GM11168 (cell line): ENCODE measurements around the gene CRYBG3.

Source experiments
- in situ Hi-C: fragments of 300-500 bp; cut with MboI; formaldehyde crosslinking; loops from one replicate; pipeline ENCODE4 v1.12.0; 2022; ENCODE audit warnings: low sequenced_read_pairs; ENCODE audit not compliant: unreplicated experiment

The CRYBG3 gene

GRCh38 chr3:97937205-97937604 lies 115.4 kb downstream of the CRYBG3 start:
- in situ Hi-C loops = no loop called here

GRCh38 chr3:97938444-97938843 lies 116.6 kb downstream of the CRYBG3 start:
- in situ Hi-C loops = no loop called here

- in situ Hi-C loops = no loop called here
These were observed 117.6 kb downstream of the CRYBG3 start for GRCh38 chr3:97939401-97939800.

GRCh38 chr3:97940034-97940433 lies 118.2 kb downstream of the CRYBG3 start:
- in situ Hi-C loops = no loop called here

- in situ Hi-C loops = no loop called here
These were observed 121.2 kb downstream of the CRYBG3 start for GRCh38 chr3:97942801-97943546.

- in situ Hi-C loops = no loop called here
These were observed 126.7 kb downstream of the CRYBG3 start for GRCh38 chr3:97948351-97949109.

- in situ Hi-C loops = no loop called here
These were observed 127.3 kb downstream of the CRYBG3 start for GRCh38 chr3:97949110-97949485.

- in situ Hi-C loops = no loop called here
These were observed 127.9 kb downstream of the CRYBG3 start for GRCh38 chr3:97949743-97950142.

- in situ Hi-C loops = no loop called here
These were observed 128.5 kb downstream of the CRYBG3 start for GRCh38 chr3:97950360-97950759.

GRCh38 chr3:97952280-97952679 lies 130.5 kb downstream of the CRYBG3 start:
- in situ Hi-C loops = no loop called here

GRCh38 chr3:97952872-97953271 lies 131.1 kb downstream of the CRYBG3 start:
- in situ Hi-C loops = no loop called here

- in situ Hi-C loops = no loop called here
These were observed 132.5 kb downstream of the CRYBG3 start for GRCh38 chr3:97954228-97954827.

GRCh38 chr3:97956051-97956450 lies 134.2 kb downstream of the CRYBG3 start:
- in situ Hi-C loops = no loop called here

- in situ Hi-C loops = no loop called here
These were observed 136.0 kb downstream of the CRYBG3 start for GRCh38 chr3:97957617-97958311.

- in situ Hi-C loops = no loop called here
These were observed 136.6 kb downstream of the CRYBG3 start for GRCh38 chr3:97958396-97958795.

GRCh38 chr3:97958796-97959195 lies 137.0 kb downstream of the CRYBG3 start:
- in situ Hi-C loops = no loop called here

GRCh38 chr3:97959872-97960271 lies 138.1 kb downstream of the CRYBG3 start:
- in situ Hi-C loops = no loop called here

GRCh38 chr3:97960551-97960950 lies 138.7 kb downstream of the CRYBG3 start:
- in situ Hi-C loops = no loop called here

- in situ Hi-C loops = no loop called here
These were observed 139.4 kb downstream of the CRYBG3 start for GRCh38 chr3:97960993-97961766.

GRCh38 chr3:97967966-97968365 lies 146.2 kb downstream of the CRYBG3 start:
- in situ Hi-C loops = no loop called here
